Fibroblast of lung (primary cell): Measurements from ENCODE around the gene NOL3. TPM values are rescaled to one million over a fixed set of nuclear protein-coding genes. Genes with fewer than 3 reads are reported as not detected.
A peak's percentile ranks its signal among the peaks of the same experiment; 100 is the strongest.

Source experiments
- DNase-seq, 2 donors: peaks; one replicate each; pipeline versions ENCODE4 v3.0.0 to v3.0.0-alpha.2; 2010; ENCODE audit warnings: low read depth in 2 of 2
- H2AFZ ChIP-seq: 2 replicates; pipeline ENCODE4 v1.5.1; 2012; ENCODE audit warnings: low read length, control low read depth, inconsistent platforms
- H3K27ac ChIP-seq: 2 replicates; pipeline ENCODE4 v1.5.1; 2011; ENCODE audit warnings: low read length, control low read depth; ENCODE audit not compliant: insufficient read depth
- H3K27me3 ChIP-seq: 2 replicates; pipeline ENCODE4 v1.5.1; 2011; ENCODE audit warnings: mild to moderate bottlenecking, low read length; ENCODE audit not compliant: control insufficient read depth, insufficient read depth
- H3K36me3 ChIP-seq: 2 replicates; pipeline ENCODE4 v1.5.1; 2011; ENCODE audit warnings: low read length; ENCODE audit not compliant: control insufficient read depth, insufficient read depth
- H3K4me1 ChIP-seq: 2 replicates; pipeline ENCODE4 v1.5.1; 2011; ENCODE audit warnings: low read length; ENCODE audit not compliant: control insufficient read depth, insufficient read depth; ENCODE audit errors: extremely low read depth
- H3K4me2 ChIP-seq: 2 replicates; pipeline ENCODE4 v1.5.1; 2011; ENCODE audit warnings: low read length, control low read depth; ENCODE audit not compliant: insufficient read depth; ENCODE audit errors: extremely low read depth
- H3K4me3 ChIP-seq, 4 experiments: fragments of 200-600 bp in 1 of 4; sonication (generic) in 1 of 4; replicated peaks in 1 of 4; 2 replicates each; pipeline ENCODE4 v1.5.1; 2011 to 2016; ENCODE audit warnings: low read length in 4 of 4, low read depth in 3 of 4, mild to moderate bottlenecking in 3 of 4, control low read depth in 2 of 4, inconsistent platforms in 1 of 4, mixed read lengths in 1 of 4; ENCODE audit not compliant: insufficient read depth in 1 of 4; ENCODE audit errors: control extremely low read depth in 1 of 4
- H3K79me2 ChIP-seq: 2 replicates; pipeline ENCODE4 v1.5.1; 2012; ENCODE audit warnings: mild to moderate bottlenecking, low read length, inconsistent platforms; ENCODE audit not compliant: control insufficient read depth, insufficient read depth
- H3K9ac ChIP-seq: 2 replicates; pipeline ENCODE4 v1.5.1; 2011; ENCODE audit warnings: mild to moderate bottlenecking, low read length, control low read depth; ENCODE audit not compliant: insufficient read depth
- H3K9me3 ChIP-seq: 2 replicates; pipeline ENCODE4 v1.5.1; 2012; ENCODE audit warnings: low read depth, low read length; ENCODE audit not compliant: control insufficient read depth, insufficient read depth
- H4K20me1 ChIP-seq: 2 replicates; pipeline ENCODE4 v1.5.1; 2011; ENCODE audit warnings: low read length; ENCODE audit not compliant: control insufficient read depth, insufficient read depth; ENCODE audit errors: extremely low read depth
- EZH2 ChIP-seq: IDR thresholded peaks from 2 replicates; pipeline ENCODE4 v1.5.1; 2012; ENCODE audit warnings: low read length, control low read depth, mild to moderate bottlenecking; ENCODE audit errors: missing control alignments
- polyA plus RNA-seq, 2 donors: library from polyadenylated mRNA; depleted of rRNA in 1 of 2; stranded (reverse) in 1 of 2; unstranded in 1 of 2; fragments of >200 nt; gene quantifications; 2 replicates each; pipeline ENCODE4 v1.2.1, GENCODE V29; 2011 to 2012; ENCODE audit warnings: missing spikeins in 1 of 2
- total RNA-seq: library from RNA; depleted of rRNA; stranded (reverse); fragments of >200 nt; gene quantifications from 2 replicates; pipeline ENCODE4 v1.2.1, GENCODE V29; 2014
- TF ChIP-seq, protein P1 (sequence below), 2 donors: IDR thresholded peaks in 1 of 2; conservative IDR thresholded peaks in 1 of 2; 1 replicate in 1 of 2; 2 replicates in 1 of 2; pipeline ENCODE4 v1.5.1; 2011 to 2012; ENCODE audit warnings: low read length in 2 of 2, control low read depth in 1 of 2, inconsistent platforms in 1 of 2, low read depth in 1 of 2, mild to moderate bottlenecking in 1 of 2

NOL3 gene
- total and polyA plus RNA-seq, 2 donors (not counting 1 experiment from before 2014, with no cell fraction given) = 8.0 to 23.3 TPM

DNA sequence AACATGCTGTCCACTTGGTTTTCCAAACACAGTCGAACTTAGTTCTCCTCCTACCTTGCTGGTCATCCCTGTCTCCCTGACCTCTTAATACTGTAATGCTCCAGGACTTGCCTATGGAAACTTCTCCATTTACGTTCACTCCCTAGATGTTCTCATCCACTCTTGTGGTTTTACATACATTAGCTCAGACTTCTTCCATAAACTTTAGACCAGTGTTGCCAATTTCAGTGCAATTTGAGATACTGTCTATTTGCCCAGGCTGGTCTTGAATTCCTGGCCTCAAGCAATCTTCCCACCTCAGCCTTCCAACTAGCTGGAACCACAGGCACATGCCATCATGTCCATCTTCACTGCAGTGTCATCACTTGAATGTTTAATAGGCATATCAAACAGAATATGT lies 11.9 kb downstream of the NOL3 start:
- peak overlapping the region; percentile 55 to 89 (median 65) for H3K4me3 ChIP-seq

DNA sequence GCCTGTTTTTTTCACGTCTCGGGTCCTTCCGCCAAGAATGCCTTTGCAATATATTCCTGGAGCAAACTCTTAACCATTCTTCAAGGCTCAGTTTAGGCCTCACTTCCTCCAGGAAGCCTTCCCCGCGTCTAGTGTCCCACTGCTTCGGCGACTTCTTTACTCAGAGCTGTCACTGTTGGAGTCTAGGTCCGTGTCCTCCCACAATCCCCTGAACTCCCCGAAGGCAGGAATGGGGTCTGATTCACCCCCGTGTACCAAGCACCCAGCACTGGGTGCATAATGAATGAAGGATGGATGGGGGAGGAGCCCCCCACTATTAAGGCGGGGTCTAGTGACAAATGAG lies 12.9 kb downstream of the NOL3 start:
- DNase-seq = no peak
- peak overlapping the region; percentile 9 for H2AFZ ChIP-seq
- H3K27me3 ChIP-seq = no peaks in the 10 kb centered on the region
- H3K4me2 ChIP-seq = peak overlapping the region; percentile 82
- H3K36me3 ChIP-seq = peaks cover 5% of the 10 kb centered on the region
- no peaks in the 10 kb centered on the region for H3K9me3 ChIP-seq
- peak overlapping the region; percentile 17 for H3K9ac ChIP-seq
- TF ChIP-seq, protein P1, sequence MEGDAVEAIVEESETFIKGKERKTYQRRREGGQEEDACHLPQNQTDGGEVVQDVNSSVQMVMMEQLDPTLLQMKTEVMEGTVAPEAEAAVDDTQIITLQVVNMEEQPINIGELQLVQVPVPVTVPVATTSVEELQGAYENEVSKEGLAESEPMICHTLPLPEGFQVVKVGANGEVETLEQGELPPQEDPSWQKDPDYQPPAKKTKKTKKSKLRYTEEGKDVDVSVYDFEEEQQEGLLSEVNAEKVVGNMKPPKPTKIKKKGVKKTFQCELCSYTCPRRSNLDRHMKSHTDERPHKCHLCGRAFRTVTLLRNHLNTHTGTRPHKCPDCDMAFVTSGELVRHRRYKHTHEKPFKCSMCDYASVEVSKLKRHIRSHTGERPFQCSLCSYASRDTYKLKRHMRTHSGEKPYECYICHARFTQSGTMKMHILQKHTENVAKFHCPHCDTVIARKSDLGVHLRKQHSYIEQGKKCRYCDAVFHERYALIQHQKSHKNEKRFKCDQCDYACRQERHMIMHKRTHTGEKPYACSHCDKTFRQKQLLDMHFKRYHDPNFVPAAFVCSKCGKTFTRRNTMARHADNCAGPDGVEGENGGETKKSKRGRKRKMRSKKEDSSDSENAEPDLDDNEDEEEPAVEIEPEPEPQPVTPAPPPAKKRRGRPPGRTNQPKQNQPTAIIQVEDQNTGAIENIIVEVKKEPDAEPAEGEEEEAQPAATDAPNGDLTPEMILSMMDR (conservative IDR thresholded peaks at IDR 0.05 in 1 of 2, IDR thresholded peaks at IDR 0.05 in 1 of 2; ENCODE audit: low read depth in 1 of 2, low read length in 2 of 2) = no peak
- no peak for TF ChIP-seq EZH2
- peak overlapping the region; percentile 55 to 89 (median 65) for H3K4me3 ChIP-seq
- peaks cover 24% of the 10 kb centered on the region for H3K4me1 ChIP-seq
- H4K20me1 ChIP-seq = no peaks in the 10 kb centered on the region
- peak overlapping the region; percentile 98 for H3K27ac ChIP-seq
- H3K79me2 ChIP-seq = peaks cover 9% of the 10 kb centered on the region

More for the DNA sequence above, 11.9 kb downstream of the NOL3 start:
- TF ChIP-seq EZH2 = no peak
- Histone ChIP-seq H3K79me2 (peaks cover 9% of the 10 kb centered on the region), H3K9me3 (no peaks in the 10 kb centered on the region), H3K27ac (no peak overlapping the region), H3K4me2 (peak overlapping the region; percentile 82), H4K20me1 (no peaks in the 10 kb centered on the region), H3K9ac (no peak overlapping the region), H3K4me1 (peaks cover 24% of the 10 kb centered on the region), H2AFZ (no peak overlapping the region), H3K27me3 (no peaks in the 10 kb centered on the region), H3K36me3 (peaks cover 5% of the 10 kb centered on the region)
- no peak for DNase-seq

GRCh38 chr16:67183627-67184452 lies 13.5 kb downstream of the NOL3 start, which contains the start of gene MATCAP1:
MATCAP1 (minus strand) TSS chr16:67183963; CDS start chr16:67180610, 3,353 bp downstream.
- TF ChIP-seq EZH2 = no peak
- TF ChIP-seq, protein P1 (conservative IDR thresholded peaks at IDR 0.05 in 1 of 2, IDR thresholded peaks at IDR 0.05 in 1 of 2; ENCODE audit: low read depth in 1 of 2, low read length in 2 of 2) = no peak
- peak within 1 kb of the TSS; percentile 84 for H3K4me2 ChIP-seq
- H3K4me1 ChIP-seq = peaks cover 24% of the 10 kb centered on the region
- peaks cover 5% of the 10 kb centered on the region for H3K36me3 ChIP-seq
- H3K27ac ChIP-seq = peak within 1 kb of the TSS; percentile 98
- H3K79me2 ChIP-seq = peaks cover 9% of the 10 kb centered on the region
- H4K20me1 ChIP-seq = no peaks in the 10 kb centered on the region
- peak within 1 kb of the TSS; percentile 55 to 89 (median 65) for H3K4me3 ChIP-seq
- H2AFZ ChIP-seq = peak within 1 kb of the TSS; percentile 75
- H3K9me3 ChIP-seq = no peaks in the 10 kb centered on the region
- peak within 1 kb of the TSS; percentile 96 for H3K9ac ChIP-seq
- DNase-seq = peak; percentile 98
- no peaks in the 10 kb centered on the region for H3K27me3 ChIP-seq
